ENCODE data around the gene PIWIL4. TPM values are rescaled to one million over a fixed set of nuclear protein-coding genes. Genes with fewer than 3 reads are reported as not detected.

PIWIL4 gene
- total RNA-seq, 1 experiment from 2014 or later: 7.7 TPM

- Mint-ChIP-seq H3K27ac (ENCODE audit: unreplicated experiment) (no peak overlapping the region), H3K9me3 (ENCODE audit: low read depth, unreplicated experiment) (peaks cover 3% of the 10 kb centered on the region), H3K36me3 (ENCODE audit: insufficient read depth, unreplicated experiment) (no peaks in the 10 kb centered on the region), H3K27me3 (ENCODE audit: unreplicated experiment) (no peaks in the 10 kb centered on the region), H3K4me3 (ENCODE audit: low read depth, unreplicated experiment) (no peak overlapping the region), H3K4me1 (ENCODE audit: low read depth, unreplicated experiment) (peaks cover 6% of the 10 kb centered on the region)
- no peak for TF ChIP-seq CTCF (IDR thresholded peaks at IDR 0.05; ENCODE audit: unreplicated experiment)
- no peak for DNase-seq
- CTCF ChIA-PET: no interaction called here
- intact Hi-C loops (cut with micrococcal nuclease; ENCODE audit: unreplicated experiment): no loop called here
- BruUV-seq (replicated peaks): no TSS peak
Measured at GRCh38 chr11:94655291-94655690, 88.1 kb downstream of the PIWIL4 start.

GRCh38 chr11:94655956-94656355 is 88.8 kb downstream of the PIWIL4 start:
- no peak for TF ChIP-seq CTCF (IDR thresholded peaks at IDR 0.05; ENCODE audit: unreplicated experiment)
- CTCF ChIA-PET: no interaction called here
- Mint-ChIP-seq H3K27me3 (ENCODE audit: unreplicated experiment) (no peaks in the 10 kb centered on the region), H3K36me3 (ENCODE audit: insufficient read depth, unreplicated experiment) (no peaks in the 10 kb centered on the region), H3K9me3 (ENCODE audit: low read depth, unreplicated experiment) (peaks cover 3% of the 10 kb centered on the region), H3K4me1 (ENCODE audit: low read depth, unreplicated experiment) (peaks cover 6% of the 10 kb centered on the region), H3K27ac (ENCODE audit: unreplicated experiment) (no peak overlapping the region), H3K4me3 (ENCODE audit: low read depth, unreplicated experiment) (no peak overlapping the region)
- no peak for DNase-seq
- intact Hi-C loops (cut with micrococcal nuclease; ENCODE audit: unreplicated experiment): no loop called here
- BruUV-seq (replicated peaks): no TSS peak

GRCh38 chr11:94656968-94657367 is 89.8 kb downstream of the PIWIL4 start:
- DNase-seq: no peak
- no peaks in the 10 kb centered on the region for H3K36me3 Mint-ChIP-seq (ENCODE audit: insufficient read depth, unreplicated experiment)
- H3K27me3 Mint-ChIP-seq (ENCODE audit: unreplicated experiment): no peaks in the 10 kb centered on the region
- no peak for TF ChIP-seq CTCF (IDR thresholded peaks at IDR 0.05; ENCODE audit: unreplicated experiment)
- H3K4me1 Mint-ChIP-seq (ENCODE audit: low read depth, unreplicated experiment): peaks cover 6% of the 10 kb centered on the region
- H3K9me3 Mint-ChIP-seq (ENCODE audit: low read depth, unreplicated experiment): peaks cover 3% of the 10 kb centered on the region
- CTCF ChIA-PET: no interaction called here
- no TSS peak for BruUV-seq (replicated peaks)
- H3K27ac Mint-ChIP-seq (ENCODE audit: unreplicated experiment): no peak overlapping the region
- intact Hi-C loops (cut with micrococcal nuclease; ENCODE audit: unreplicated experiment): no loop called here
- no peak overlapping the region for H3K4me3 Mint-ChIP-seq (ENCODE audit: low read depth, unreplicated experiment)

- intact Hi-C loops (cut with micrococcal nuclease; ENCODE audit: unreplicated experiment): no loop called here
- peaks cover 6% of the 10 kb centered on the region for H3K4me1 Mint-ChIP-seq (ENCODE audit: low read depth, unreplicated experiment)
- no peak for DNase-seq
- no peak overlapping the region for H3K27ac Mint-ChIP-seq (ENCODE audit: unreplicated experiment)
- H3K9me3 Mint-ChIP-seq (ENCODE audit: low read depth, unreplicated experiment): peaks cover 3% of the 10 kb centered on the region
- H3K4me3 Mint-ChIP-seq (ENCODE audit: low read depth, unreplicated experiment): no peak overlapping the region
- no peaks in the 10 kb centered on the region for H3K27me3 Mint-ChIP-seq (ENCODE audit: unreplicated experiment)
- TF ChIP-seq CTCF (IDR thresholded peaks at IDR 0.05; ENCODE audit: unreplicated experiment): no peak
- no peaks in the 10 kb centered on the region for H3K36me3 Mint-ChIP-seq (ENCODE audit: insufficient read depth, unreplicated experiment)
- CTCF ChIA-PET: no interaction called here
- BruUV-seq (replicated peaks): no TSS peak
Measured at GRCh38 chr11:94657629-94658028, 90.5 kb downstream of the PIWIL4 start.

GRCh38 chr11:94658386-94658785 is 91.2 kb downstream of the PIWIL4 start:
- H3K4me1 Mint-ChIP-seq (ENCODE audit: low read depth, unreplicated experiment): peaks cover 13% of the 10 kb centered on the region
- intact Hi-C loops (cut with micrococcal nuclease; ENCODE audit: unreplicated experiment): no loop called here
- DNase-seq: no peak
- H3K36me3 Mint-ChIP-seq (ENCODE audit: insufficient read depth, unreplicated experiment): no peaks in the 10 kb centered on the region
- no peaks in the 10 kb centered on the region for H3K27me3 Mint-ChIP-seq (ENCODE audit: unreplicated experiment)
- H3K9me3 Mint-ChIP-seq (ENCODE audit: low read depth, unreplicated experiment): peaks cover 3% of the 10 kb centered on the region
- no peak for TF ChIP-seq CTCF (IDR thresholded peaks at IDR 0.05; ENCODE audit: unreplicated experiment)
- H3K4me3 Mint-ChIP-seq (ENCODE audit: low read depth, unreplicated experiment): no peak overlapping the region
- CTCF ChIA-PET: no interaction called here
- no peak overlapping the region for H3K27ac Mint-ChIP-seq (ENCODE audit: unreplicated experiment)
- BruUV-seq (replicated peaks): no TSS peak

Data from Calu3 (cell line).